ENCODE measurements around the gene AP5Z1.
A peak's percentile ranks its signal among the peaks of the same experiment; 100 is the strongest.

Gene AP5Z1

GRCh38 chr7:4820967-4821471, 45.6 kb downstream of the AP5Z1 start:
- no peak for DNase-seq (ENCODE audit: low read depth in 3 of 3)

- DNase-seq (ENCODE audit: low read depth in 3 of 3) = no peak
These were observed 47.3 kb downstream of the AP5Z1 start for GRCh38 chr7:4822677-4823076.

GRCh38 chr7:4823441-4824119, 48.2 kb downstream of the AP5Z1 start:
- no peak for DNase-seq (ENCODE audit: low read depth in 3 of 3)

GRCh38 chr7:4824120-4824775, 48.8 kb downstream of the AP5Z1 start:
- no peak for DNase-seq (ENCODE audit: low read depth in 3 of 3)

GRCh38 chr7:4825081-4825480, 49.7 kb downstream of the AP5Z1 start:
- DNase-seq (ENCODE audit: low read depth in 3 of 3) = no peak

- DNase-seq (ENCODE audit: low read depth in 3 of 3) = no peak
These were observed 53.4 kb downstream of the AP5Z1 start for GRCh38 chr7:4828720-4829383.

- DNase-seq (ENCODE audit: low read depth in 3 of 3) = peak; percentile 17 to 33 (median 30)
These were observed 54.8 kb downstream of the AP5Z1 start for GRCh38 chr7:4830176-4830575.

GRCh38 chr7:4831723-4832495, 56.5 kb downstream of the AP5Z1 start:
- DNase-seq (ENCODE audit: low read depth in 3 of 3) = no peak

- DNase-seq (ENCODE audit: low read depth in 3 of 3) = no peak
These were observed 57.3 kb downstream of the AP5Z1 start for GRCh38 chr7:4832711-4833110.

- no peak for DNase-seq (ENCODE audit: low read depth in 3 of 3)
These were observed 57.8 kb downstream of the AP5Z1 start for GRCh38 chr7:4833176-4833575.

GRCh38 chr7:4833691-4834600, 58.5 kb downstream of the AP5Z1 start:
- DNase-seq (ENCODE audit: low read depth in 3 of 3) = no peak

GRCh38 chr7:4834601-4835397, 59.4 kb downstream of the AP5Z1 start:
- DNase-seq (ENCODE audit: low read depth in 3 of 3) = no peak

- no peak for DNase-seq (ENCODE audit: low read depth in 3 of 3)
These were observed 60.2 kb downstream of the AP5Z1 start for GRCh38 chr7:4835398-4836205.

- DNase-seq (ENCODE audit: low read depth in 3 of 3) = no peak
These were observed 60.8 kb downstream of the AP5Z1 start for GRCh38 chr7:4836206-4836661.

- no peak for DNase-seq (ENCODE audit: low read depth in 3 of 3)
These were observed 61.8 kb downstream of the AP5Z1 start for GRCh38 chr7:4837041-4837802.

- no peak for DNase-seq (ENCODE audit: low read depth in 3 of 3)
These were observed 62.6 kb downstream of the AP5Z1 start for GRCh38 chr7:4837803-4838625.

- no peak for DNase-seq (ENCODE audit: low read depth in 3 of 3)
These were observed 63.4 kb downstream of the AP5Z1 start for GRCh38 chr7:4838626-4839334.
